Heart left ventricle (tissue), 16 donors: ENCODE results near the gene DIPK2B. TPM values are rescaled to one million over a fixed set of nuclear protein-coding genes. Genes with fewer than 3 reads are reported as not detected.

Experiments used
- ATAC-seq, 4 donors: fragments of 200-7000 bp; cut with Tn5 transposase; one replicate each; pipeline ENCODE4 v1.9.1; 2020 to 2022; ENCODE audit warnings: moderate library complexity in 4 of 4, mild to moderate bottlenecking in 3 of 4, moderate number of reproducible peaks in 1 of 4
- DNase-seq, 5 donors: peaks; one replicate each; pipeline ENCODE4 v3.0.0-alpha.2; 2020
- H3K27ac ChIP-seq, 12 donors: fragments of 200-600 bp; sonication (generic) in 4 of 12; one replicate each; pipeline versions ENCODE4 v1.5.0 to v1.8.0; 2016 to 2022; ENCODE audit warnings: mild to moderate bottlenecking in 2 of 12
- H3K27me3 ChIP-seq, 9 donors: fragments of 200-600 bp; sonication (generic) in 2 of 9; one replicate each; pipeline versions ENCODE4 v1.5.1 to v1.8.0; 2016 to 2022; ENCODE audit warnings: mild to moderate bottlenecking in 3 of 9
- H3K36me3 ChIP-seq, 9 donors: fragments of 200-600 bp; sonication (generic) in 2 of 9; one replicate each; pipeline versions ENCODE4 v1.5.0 to v1.8.0; 2018 to 2022; ENCODE audit warnings: mild to moderate bottlenecking in 2 of 9
- H3K4me1 ChIP-seq, 12 donors: fragments of 200-600 bp; sonication (generic) in 4 of 12; one replicate each; pipeline versions ENCODE4 v1.5.0 to v1.8.0; 2016 to 2022; ENCODE audit warnings: mild to moderate bottlenecking in 3 of 12
- H3K4me3 ChIP-seq, 12 donors: fragments of 200-600 bp; sonication (generic) in 4 of 12; one replicate each; pipeline versions ENCODE4 v1.5.0 to v1.8.0; 2017 to 2022; ENCODE audit warnings: mild to moderate bottlenecking in 9 of 12, moderate library complexity in 4 of 12
- H3K9me3 ChIP-seq, 12 donors: fragments of 200-600 bp; sonication (generic) in 4 of 12; one replicate each; pipeline versions ENCODE4 v1.5.0 to v1.8.0; 2016 to 2022; ENCODE audit warnings: mild to moderate bottlenecking in 1 of 12
- POLR2A ChIP-seq, 2 donors: fragments of 450-650 bp; IDR thresholded peaks; one replicate each; pipeline ENCODE4 v1.6.1; 2017; ENCODE audit warnings: antibody characterized with exemption in 2 of 2, mild to moderate bottlenecking in 2 of 2, moderate library complexity in 2 of 2
- WGBS, 4 donors: extraction: QIAGEN DNeasy Blood & Tissue Kit in 2 of 4; methylation state at CpG; one replicate each; pipeline versions ENCODE4 v1.1.5 to v1.1.7; 2013 to 2018; 5-methylcytosine and 5-hydroxymethylcytosine counted together
- intact Hi-C, 10 donors: fragments of 100-400 bp; cut with DNase I; formaldehyde crosslinking; loops; one replicate each; pipeline versions ENCODE4 v1.11.1 to v1.14.2; 2022
- long read RNA-seq, 3 donors: library from polyadenylated mRNA; unstranded; transcript quantifications; one replicate each; pipeline ENCODE4 v2.0.0, GENCODE V29; 2020 to 2021
- polyA plus RNA-seq, 2 donors: library from polyadenylated mRNA; stranded (reverse); fragments of 200-250 nt; gene quantifications; one replicate each; pipeline ENCODE4 v1.2.3, GENCODE V29; 2013
- total RNA-seq, 9 donors: library from RNA; depleted of rRNA in 2 of 9; stranded (reverse); fragments of >200 nt in 2 of 9; fragmentation: NEBNext Ultra II Directional in 3 of 9; extraction: Animal tissue kit (Norgen Biotek cat#: 25700) in 3 of 9; gene quantifications; one replicate each; pipeline versions ENCODE4 v1.1.0 to v1.2.4, GENCODE V29; 2016 to 2023
- TF ChIP-seq, protein P1 (sequence below), 12 donors: fragments of 200-600 bp; sonication (generic) in 4 of 12; IDR thresholded peaks; one replicate each; pipeline versions ENCODE4 v1.5.0 to v1.8.0; 2018 to 2022; ENCODE audit warnings: antibody characterized with exemption in 12 of 12, mild to moderate bottlenecking in 5 of 12
- donor health status: ischemic (EF 13 %, LVEDD 7.1; RV severe dilation, severe dysfunction).
- donor health status: healthy with polysubstance abuse.
- donor health status: DM: no; HTN: yes; CAD: no.
- donor health status: DM: no; HTN: no; CAD: no.
- donor health status: ischemic (EF 25% LVEDD 6.9; RV normal size, moderate dysfunction).
- donor health status: ischemic (EF 25% LVEDD 5.7; RV mildly dilated, moderate dysfunction).
- donor health status: healthy.
- donor health status: DM: yes; HTN: yes; CAD: no.
- donor health status: ischemic (EF 35%, LVEDD 5.7; RV mildly dilated, moderate dysfunction).
- donor health status: nonischemic (EF 11% LVEDD 7.7; RV severe dilation, severe dysfunction).
- donor health status: DM: yes; HTN: yes; CAD: no.
- donor health status: PGD.
- donor health status: ischemic (EF 29% LVEDD 5.4; RV normal size, mild dysfunction).
- donor health status: nonischemic (EF 23%, LVEDD 6.1; RV moderate dilation, normal function).

DIPK2B gene, protein sequence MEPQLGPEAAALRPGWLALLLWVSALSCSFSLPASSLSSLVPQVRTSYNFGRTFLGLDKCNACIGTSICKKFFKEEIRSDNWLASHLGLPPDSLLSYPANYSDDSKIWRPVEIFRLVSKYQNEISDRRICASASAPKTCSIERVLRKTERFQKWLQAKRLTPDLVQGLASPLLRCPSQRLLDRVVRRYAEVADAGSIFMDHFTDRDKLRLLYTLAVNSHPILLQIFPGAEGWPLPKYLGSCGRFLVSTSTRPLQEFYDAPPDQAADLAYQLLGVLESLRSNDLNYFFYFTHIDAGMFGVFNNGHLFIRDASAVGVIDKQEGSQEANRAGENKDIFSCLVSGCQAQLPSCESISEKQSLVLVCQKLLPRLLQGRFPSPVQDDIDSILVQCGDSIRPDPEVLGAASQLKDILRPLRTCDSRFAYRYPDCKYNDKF
- total RNA-seq (10 to 100 TPM in 8 of 9 donors, 1 to 10 TPM in 1; 9.8 to 42.0 (median 18.6) TPM), polyA plus RNA-seq (10 to 100 TPM; 14.2 to 14.8 TPM)
- long read RNA-seq, donor 1, full-length matches to known transcripts, result 11 of 24 reads
- long read RNA-seq, donor 1, partial matches to known transcripts, result 4 of 24 reads
- long read RNA-seq, donor 1, other reads (novel, unspliced or antisense), result 9 of 24 reads
- long read RNA-seq, donor 2, full-length matches to known transcripts, result 23 of 51 reads
- long read RNA-seq, donor 2, partial matches to known transcripts, result 3 of 51 reads
- long read RNA-seq, donor 2, other reads (novel, unspliced or antisense), result 25 of 51 reads
- long read RNA-seq, donor 3, partial matches to known transcripts, result 2 of 5 reads
- long read RNA-seq, donor 3, other reads (novel, unspliced or antisense), result 2 of 5 reads

DNA sequence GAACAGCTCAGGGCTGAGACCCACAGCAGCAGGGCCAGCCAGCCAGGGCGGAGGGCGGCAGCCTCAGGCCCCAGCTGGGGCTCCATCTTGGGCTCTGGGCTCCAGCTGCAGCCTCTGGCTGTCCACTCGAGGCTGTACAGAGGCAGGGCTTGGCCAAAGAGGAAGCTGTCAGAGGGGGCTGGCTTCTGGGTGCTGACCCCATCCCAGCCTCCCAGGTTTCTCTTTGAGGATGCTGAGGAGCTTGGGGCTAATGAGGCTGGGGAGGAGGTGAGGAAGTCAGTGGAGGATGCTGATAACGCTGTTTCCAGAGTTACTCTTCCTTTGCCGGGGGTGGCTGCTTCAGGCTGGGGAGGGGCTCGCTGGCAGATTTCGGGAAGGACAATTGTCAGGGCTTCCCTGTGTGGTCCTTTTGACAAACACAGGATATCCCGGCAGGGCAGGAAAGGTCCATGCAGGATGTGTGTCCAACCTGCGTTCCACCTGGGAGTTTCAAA is at the start of gene DIPK2B:
Gene DIPK2B, minus strand, starts transcription at position 136 of the 494 bp plus-strand sequence. Its CDS starts 50 bp downstream, at position 86.
- DNase-seq, result peak; percentile 51 to 70 (median 60)
- TF ChIP-seq, protein P1, sequence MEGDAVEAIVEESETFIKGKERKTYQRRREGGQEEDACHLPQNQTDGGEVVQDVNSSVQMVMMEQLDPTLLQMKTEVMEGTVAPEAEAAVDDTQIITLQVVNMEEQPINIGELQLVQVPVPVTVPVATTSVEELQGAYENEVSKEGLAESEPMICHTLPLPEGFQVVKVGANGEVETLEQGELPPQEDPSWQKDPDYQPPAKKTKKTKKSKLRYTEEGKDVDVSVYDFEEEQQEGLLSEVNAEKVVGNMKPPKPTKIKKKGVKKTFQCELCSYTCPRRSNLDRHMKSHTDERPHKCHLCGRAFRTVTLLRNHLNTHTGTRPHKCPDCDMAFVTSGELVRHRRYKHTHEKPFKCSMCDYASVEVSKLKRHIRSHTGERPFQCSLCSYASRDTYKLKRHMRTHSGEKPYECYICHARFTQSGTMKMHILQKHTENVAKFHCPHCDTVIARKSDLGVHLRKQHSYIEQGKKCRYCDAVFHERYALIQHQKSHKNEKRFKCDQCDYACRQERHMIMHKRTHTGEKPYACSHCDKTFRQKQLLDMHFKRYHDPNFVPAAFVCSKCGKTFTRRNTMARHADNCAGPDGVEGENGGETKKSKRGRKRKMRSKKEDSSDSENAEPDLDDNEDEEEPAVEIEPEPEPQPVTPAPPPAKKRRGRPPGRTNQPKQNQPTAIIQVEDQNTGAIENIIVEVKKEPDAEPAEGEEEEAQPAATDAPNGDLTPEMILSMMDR (IDR thresholded peaks at IDR 0.05), result no peak
- TF ChIP-seq POLR2A (IDR thresholded peaks at IDR 0.05), result peak in 1 of 2 donors; percentile 42
- Histone ChIP-seq H3K27me3 (peaks cover 0 to 31% (median 0%) of the 10 kb centered on the region in 9 donors), H3K4me3 (peak within 1 kb of the TSS; percentile 9 to 58 (median 48)), H3K4me1 (no peaks in the 10 kb centered on the region), H3K36me3 (no peaks in the 10 kb centered on the region), H3K9me3 (peaks cover 0 to 8% (median 0%) of the 10 kb centered on the region in 12 donors), H3K27ac (peak within 1 kb of the TSS; percentile 57 to 87 (median 75))
- ATAC-seq, result peak; percentile 84 to 93 (median 88)
- WGBS, 4 donors, result 45 to 56% (median 46%) methylated on average over 7 to 9 of the region's 9 CpGs
- intact Hi-C loops, result loop anchor here in 1 of 10 donors (5.0 kb wide), 1 partner anchor 587 kb away; no protein-coding TSS in a partner anchor

DNA sequence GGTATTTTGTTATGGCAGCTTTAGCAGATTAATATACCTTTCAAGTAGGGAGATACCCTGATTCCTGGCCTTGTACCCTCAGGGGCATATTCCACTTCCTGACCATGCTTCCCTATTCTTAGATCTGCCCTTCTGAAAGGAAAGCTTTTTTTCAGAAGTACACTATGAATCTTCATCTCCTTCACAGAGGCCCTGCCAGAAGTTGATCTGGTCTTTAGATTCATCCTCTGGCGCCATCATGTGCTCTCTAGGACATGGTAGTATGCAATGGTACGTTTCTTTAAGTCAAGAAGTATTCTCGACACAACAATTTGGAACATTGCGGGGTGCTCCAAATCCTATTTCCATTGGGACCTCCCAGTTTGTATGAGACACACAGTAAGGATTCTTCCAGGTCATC is 39.6 kb upstream of the DIPK2B start:
- no peak for ATAC-seq
- Histone ChIP-seq H3K27me3 (no peaks in the 10 kb centered on the region), H3K27ac (no peak overlapping the region), H3K4me3 (no peak overlapping the region), H3K36me3 (no peaks in the 10 kb centered on the region), H3K9me3 (peaks cover 0 to 2% (median 0%) of the 10 kb centered on the region in 12 donors), H3K4me1 (no peaks in the 10 kb centered on the region)
- intact Hi-C loops, result no loop called here
- WGBS, 4 donors, result 82 to 94% (median 86%) methylated on average over 4 of the region's 4 CpGs
- TF ChIP-seq POLR2A (IDR thresholded peaks at IDR 0.05), result no peak
- TF ChIP-seq, protein P1 (IDR thresholded peaks at IDR 0.05), result peak in 1 of 12 donors; percentile 17
- no peak for DNase-seq

- H3K27me3 ChIP-seq, result peaks cover 0 to 9% (median 0%) of the 10 kb centered on the region in 9 donors
- ATAC-seq, result no peak
- H3K4me1 ChIP-seq, result no peaks in the 10 kb centered on the region
- H3K9me3 ChIP-seq, result no peaks in the 10 kb centered on the region
- intact Hi-C loops, result no loop called here
- DNase-seq, result no peak
- no peak for TF ChIP-seq POLR2A (IDR thresholded peaks at IDR 0.05)
- TF ChIP-seq, protein P1 (IDR thresholded peaks at IDR 0.05), result no peak
- H3K36me3 ChIP-seq, result no peaks in the 10 kb centered on the region
- no peak overlapping the region for H3K27ac ChIP-seq
- H3K4me3 ChIP-seq, result no peak overlapping the region
- WGBS, 4 donors, result 50 to 68% (median 58%) methylated on average over 1 of the region's 1 CpG
Measured at GRCh38 chrX:45238489-45238888, 37.8 kb upstream of the DIPK2B start.
